Memory B cell (primary cell): ENCODE results near the gene GLYR1.
"Not testable (repeated sequence)": the region's sequence is repeated elsewhere in the genome, so short reads cannot be mapped to it uniquely, and the experiment has no call there.

Experiments used
- ATAC-seq: fragments of 150-1000 bp; cut with Tn5 transposase; 2 replicates; pipeline ENCODE4 v1.10.0; 2021; ENCODE audit warnings: low read depth, mild to moderate bottlenecking, moderate library complexity
- DNase-seq, 2 donors: peaks; one replicate each; pipeline ENCODE4 v3.0.0; 2022; ENCODE audit warnings: low spot score in 2 of 2
- H3K27ac Mint-ChIP-seq: one replicate; pipeline ENCODE4 v1.8.0; 2022; ENCODE audit warnings: mild to moderate bottlenecking, moderate library complexity, mixed read lengths
- H3K27me3 Mint-ChIP-seq: one replicate; pipeline ENCODE4 v1.8.0; 2022; ENCODE audit warnings: mixed read lengths
- H3K36me3 Mint-ChIP-seq: one replicate; pipeline ENCODE4 v1.8.0; 2022; ENCODE audit warnings: mild to moderate bottlenecking, mixed read lengths
- H3K4me1 Mint-ChIP-seq: one replicate; pipeline ENCODE4 v1.8.0; 2022; ENCODE audit warnings: mixed read lengths
- H3K4me3 Mint-ChIP-seq: one replicate; pipeline ENCODE4 v1.8.0; 2022; ENCODE audit warnings: mild to moderate bottlenecking, moderate library complexity, mixed read lengths
- H3K9me3 Mint-ChIP-seq: one replicate; pipeline ENCODE4 v1.8.0; 2022; ENCODE audit warnings: mixed read lengths

GLYR1 gene

GRCh38 chr16:4846901-4847773 is at the start of gene GLYR1, which contains the start of gene UBN1:
Gene GLYR1 (minus strand): TSS chr16:4847288. CDS start chr16:4847265, 23 bp downstream.
Gene UBN1 (plus strand): TSS chr16:4847481. CDS start chr16:4852918, 5,437 bp downstream.
- Mint-ChIP-seq H3K4me1 (peaks cover 24% of the 10 kb centered on the region), H3K36me3 (peaks cover 7% of the 10 kb centered on the region), H3K4me3 (peak within 1 kb of the TSS; percentile 94), H3K27ac (peak within 1 kb of the TSS; percentile 99), H3K9me3 (no peaks in the 10 kb centered on the region), H3K27me3 (no peaks in the 10 kb centered on the region)
- ATAC-seq, result peak; percentile 86
- DNase-seq, result peak; percentile 99

GRCh38 chr16:4896761-4897160 is 49.7 kb upstream of the GLYR1 start:
- not testable (repeated sequence) for H3K4me1 Mint-ChIP-seq, H3K9me3 Mint-ChIP-seq, ATAC-seq

GRCh38 chr16:4895366-4895765 is 48.3 kb upstream of the GLYR1 start:
- no peak overlapping the region for H3K27ac Mint-ChIP-seq
- no peak for DNase-seq
- ATAC-seq, result no peak
- H3K9me3 Mint-ChIP-seq, result peaks cover 3% of the 10 kb centered on the region
- peaks cover 2% of the 10 kb centered on the region for H3K4me1 Mint-ChIP-seq
- H3K36me3 Mint-ChIP-seq, result no peaks in the 10 kb centered on the region
- peaks cover 14% of the 10 kb centered on the region for H3K27me3 Mint-ChIP-seq
- no peak overlapping the region for H3K4me3 Mint-ChIP-seq

More at GRCh38 chr16:4896761-4897160, 49.7 kb upstream of the GLYR1 start:
- H3K36me3 Mint-ChIP-seq, H3K4me3 Mint-ChIP-seq, DNase-seq, H3K27ac Mint-ChIP-seq: not testable (repeated sequence)
- H3K27me3 Mint-ChIP-seq, result peaks cover 14% of the 10 kb centered on the region

- no peak overlapping the region for H3K4me3 Mint-ChIP-seq
- no peaks in the 10 kb centered on the region for H3K4me1 Mint-ChIP-seq
- H3K27me3 Mint-ChIP-seq, result peaks cover 9% of the 10 kb centered on the region
- DNase-seq (no peak), ATAC-seq (no peak)
- no peak overlapping the region for H3K27ac Mint-ChIP-seq
- H3K36me3 Mint-ChIP-seq, result no peaks in the 10 kb centered on the region
- H3K9me3 Mint-ChIP-seq, result peaks cover 3% of the 10 kb centered on the region
Measured at GRCh38 chr16:4894276-4895150, 47.4 kb upstream of the GLYR1 start.

DNA sequence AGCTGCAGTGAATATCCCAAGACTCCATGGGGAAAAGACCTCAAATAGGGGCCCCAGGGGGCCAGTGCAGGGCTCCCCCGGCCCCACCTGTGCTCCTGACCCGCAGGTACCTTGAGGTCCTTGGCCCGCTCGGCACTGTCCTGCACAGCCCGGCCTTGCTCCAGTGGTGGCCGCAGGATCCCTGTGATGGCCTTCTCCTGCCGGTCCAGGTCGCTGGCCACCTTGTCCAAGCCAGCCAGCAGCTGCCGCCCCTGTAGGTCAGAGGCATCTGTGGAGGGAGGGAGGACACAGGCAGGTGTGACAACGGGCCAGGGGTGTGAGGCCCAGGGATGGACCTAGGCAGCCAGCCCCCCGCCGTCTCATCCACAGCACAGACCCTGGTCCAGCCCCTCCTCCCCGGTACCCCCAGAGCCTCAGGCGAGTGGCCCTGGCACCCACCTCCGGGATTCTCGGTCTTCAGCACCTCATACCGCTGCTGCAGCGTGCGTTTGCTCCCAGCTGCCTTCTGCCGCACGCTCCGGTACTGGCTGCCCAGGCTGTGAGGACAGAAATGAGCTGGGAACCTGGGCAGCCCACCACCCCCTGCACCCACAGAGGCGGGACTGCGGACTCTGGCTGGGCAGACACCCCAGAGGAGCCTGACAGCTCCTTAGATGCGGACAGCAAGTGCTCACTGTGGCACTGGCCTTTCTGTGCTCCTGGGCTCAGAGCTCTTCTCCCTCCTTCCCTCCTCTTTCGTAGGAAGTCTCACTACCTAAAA is 46.2 kb upstream of the GLYR1 start:
- peaks cover 7% of the 10 kb centered on the region for H3K27me3 Mint-ChIP-seq
- H3K27ac Mint-ChIP-seq, result no peak overlapping the region
- no peaks in the 10 kb centered on the region for H3K36me3 Mint-ChIP-seq
- no peak overlapping the region for H3K4me3 Mint-ChIP-seq
- peaks cover 2% of the 10 kb centered on the region for H3K9me3 Mint-ChIP-seq
- ATAC-seq (no peak), DNase-seq (no peak)
- H3K4me1 Mint-ChIP-seq, result no peaks in the 10 kb centered on the region

GRCh38 chr16:4892361-4893102 is 45.4 kb upstream of the GLYR1 start:
- Mint-ChIP-seq H3K27me3 (peaks cover 2% of the 10 kb centered on the region), H3K36me3 (no peaks in the 10 kb centered on the region), H3K27ac (no peak overlapping the region), H3K9me3 (no peaks in the 10 kb centered on the region), H3K4me1 (no peaks in the 10 kb centered on the region), H3K4me3 (no peak overlapping the region)
- no peak for ATAC-seq
- no peak for DNase-seq

GRCh38 chr16:4891886-4892216 is 44.8 kb upstream of the GLYR1 start:
- peaks cover 1% of the 10 kb centered on the region for H3K27me3 Mint-ChIP-seq
- H3K4me1 Mint-ChIP-seq, result no peaks in the 10 kb centered on the region
- DNase-seq (no peak), ATAC-seq (no peak)
- H3K4me3 Mint-ChIP-seq, result no peak overlapping the region
- no peaks in the 10 kb centered on the region for H3K9me3 Mint-ChIP-seq
- H3K27ac Mint-ChIP-seq, result no peak overlapping the region
- no peaks in the 10 kb centered on the region for H3K36me3 Mint-ChIP-seq

GRCh38 chr16:4891097-4891885 is 44.2 kb upstream of the GLYR1 start:
- no peaks in the 10 kb centered on the region for H3K9me3 Mint-ChIP-seq
- DNase-seq (no peak), ATAC-seq (no peak)
- H3K27ac Mint-ChIP-seq, result no peak overlapping the region
- no peaks in the 10 kb centered on the region for H3K4me1 Mint-ChIP-seq
- H3K27me3 Mint-ChIP-seq, result peaks cover 1% of the 10 kb centered on the region
- peaks cover 2% of the 10 kb centered on the region for H3K36me3 Mint-ChIP-seq
- H3K4me3 Mint-ChIP-seq, result no peak overlapping the region

DNA sequence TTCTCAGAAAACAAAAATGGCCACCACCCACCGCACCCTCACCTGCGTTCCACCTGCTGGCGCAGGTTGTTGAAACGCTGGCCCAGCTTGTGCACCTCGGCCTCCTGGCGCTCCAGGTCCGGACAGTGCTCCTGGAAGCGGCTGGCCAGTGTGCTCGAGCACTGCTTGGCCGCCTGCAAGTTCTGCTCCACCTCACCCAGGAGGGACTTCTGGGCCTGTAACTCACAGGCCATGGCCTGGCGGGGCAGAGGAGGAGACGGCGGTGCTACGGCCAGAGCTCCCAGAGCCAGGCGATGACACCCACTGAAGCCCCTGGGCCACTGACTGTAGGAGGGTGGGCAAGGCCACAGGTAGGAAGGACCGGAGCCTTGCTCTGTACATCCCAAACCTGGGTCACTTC is 43.6 kb upstream of the GLYR1 start:
- DNase-seq (no peak), ATAC-seq (no peak)
- peaks cover 6% of the 10 kb centered on the region for H3K36me3 Mint-ChIP-seq
- H3K4me3 Mint-ChIP-seq, result no peak overlapping the region
- no peaks in the 10 kb centered on the region for H3K9me3 Mint-ChIP-seq
- no peaks in the 10 kb centered on the region for H3K4me1 Mint-ChIP-seq
- H3K27ac Mint-ChIP-seq, result no peak overlapping the region
- H3K27me3 Mint-ChIP-seq, result peaks cover 1% of the 10 kb centered on the region

- no peaks in the 10 kb centered on the region for H3K27me3 Mint-ChIP-seq
- H3K4me3 Mint-ChIP-seq, result no peak overlapping the region
- ATAC-seq, result no peak
- no peaks in the 10 kb centered on the region for H3K9me3 Mint-ChIP-seq
- H3K27ac Mint-ChIP-seq, result no peak overlapping the region
- peaks cover 11% of the 10 kb centered on the region for H3K36me3 Mint-ChIP-seq
- H3K4me1 Mint-ChIP-seq, result no peaks in the 10 kb centered on the region
- no peak for DNase-seq
Measured at GRCh38 chr16:4890026-4890425, 42.9 kb upstream of the GLYR1 start.

DNA sequence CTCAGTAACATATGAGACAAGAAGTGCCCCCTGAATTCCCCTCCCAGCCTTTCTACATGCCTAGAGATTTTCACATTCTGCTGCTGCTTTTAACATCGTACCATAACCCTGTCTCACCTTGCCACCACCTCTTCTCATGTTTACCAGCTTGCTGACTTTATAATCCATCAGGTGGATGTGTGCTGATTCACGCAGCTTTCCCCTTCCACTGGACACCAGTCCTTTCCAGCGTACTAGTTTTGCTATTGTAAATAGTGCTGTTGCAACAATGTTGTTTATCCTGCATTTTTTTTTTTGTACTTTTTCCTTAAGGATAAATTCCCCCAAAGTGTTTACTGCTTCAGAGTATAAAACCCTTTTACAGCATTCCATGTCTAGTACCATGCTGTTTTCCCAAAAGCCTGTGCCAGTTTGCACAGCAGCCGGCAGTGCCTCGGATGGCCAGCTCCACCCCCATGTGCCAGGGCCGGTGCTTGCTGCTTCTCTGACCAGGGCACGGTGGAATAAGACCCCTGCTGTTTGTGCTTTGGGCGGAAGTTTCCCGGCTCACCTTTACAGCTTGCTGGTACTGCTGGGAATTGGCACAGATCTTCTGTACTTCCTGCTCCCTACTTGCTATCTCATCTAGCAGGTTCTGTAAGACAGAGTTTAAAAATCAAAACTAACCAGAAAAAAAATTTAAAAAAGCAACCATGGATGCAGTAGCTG is 41.5 kb upstream of the GLYR1 start:
- DNase-seq, result no peak
- no peaks in the 10 kb centered on the region for H3K27me3 Mint-ChIP-seq
- no peak for ATAC-seq
- peaks cover 24% of the 10 kb centered on the region for H3K36me3 Mint-ChIP-seq
- H3K27ac Mint-ChIP-seq, result no peak overlapping the region
- no peaks in the 10 kb centered on the region for H3K4me1 Mint-ChIP-seq
- H3K9me3 Mint-ChIP-seq, result no peaks in the 10 kb centered on the region
- no peak overlapping the region for H3K4me3 Mint-ChIP-seq

DNA sequence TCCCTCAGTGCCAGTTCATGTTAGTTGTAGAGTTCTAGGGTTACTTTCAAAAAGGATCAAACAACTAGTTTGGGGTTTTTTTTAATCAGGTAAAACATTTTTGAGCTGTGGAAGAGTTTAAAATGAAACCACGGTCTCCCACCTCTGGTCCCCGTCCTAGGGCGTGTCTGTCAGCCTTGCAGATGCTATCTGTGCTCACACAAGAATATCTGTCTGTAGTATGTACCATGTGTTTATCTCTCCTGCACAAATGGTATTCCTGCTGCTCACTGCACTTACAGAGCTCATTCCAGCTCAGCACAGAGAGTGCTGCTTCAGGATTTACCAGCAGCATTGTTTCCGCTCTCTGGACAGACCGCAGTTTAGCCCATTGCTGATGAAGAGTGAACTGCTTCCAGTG is 39.1 kb upstream of the GLYR1 start:
- ATAC-seq, result no peak
- Mint-ChIP-seq H3K4me1 (no peaks in the 10 kb centered on the region), H3K9me3 (no peaks in the 10 kb centered on the region), H3K4me3 (no peak overlapping the region), H3K36me3 (peaks cover 35% of the 10 kb centered on the region), H3K27me3 (no peaks in the 10 kb centered on the region), H3K27ac (no peak overlapping the region)
- DNase-seq, result no peak
